GM18907 (cell line): Measurements from ENCODE around the gene INSRR.
A peak's percentile ranks its signal among the peaks of the same experiment; 100 is the strongest.

Experiments used
- ATAC-seq: cut with Tn5 transposase; IDR thresholded peaks from one replicate; pipeline ENCODE4 v1.9.1; 2021; ENCODE audit warnings: mild to moderate bottlenecking, moderate library complexity; ENCODE audit not compliant: unreplicated experiment

The INSRR gene

DNA sequence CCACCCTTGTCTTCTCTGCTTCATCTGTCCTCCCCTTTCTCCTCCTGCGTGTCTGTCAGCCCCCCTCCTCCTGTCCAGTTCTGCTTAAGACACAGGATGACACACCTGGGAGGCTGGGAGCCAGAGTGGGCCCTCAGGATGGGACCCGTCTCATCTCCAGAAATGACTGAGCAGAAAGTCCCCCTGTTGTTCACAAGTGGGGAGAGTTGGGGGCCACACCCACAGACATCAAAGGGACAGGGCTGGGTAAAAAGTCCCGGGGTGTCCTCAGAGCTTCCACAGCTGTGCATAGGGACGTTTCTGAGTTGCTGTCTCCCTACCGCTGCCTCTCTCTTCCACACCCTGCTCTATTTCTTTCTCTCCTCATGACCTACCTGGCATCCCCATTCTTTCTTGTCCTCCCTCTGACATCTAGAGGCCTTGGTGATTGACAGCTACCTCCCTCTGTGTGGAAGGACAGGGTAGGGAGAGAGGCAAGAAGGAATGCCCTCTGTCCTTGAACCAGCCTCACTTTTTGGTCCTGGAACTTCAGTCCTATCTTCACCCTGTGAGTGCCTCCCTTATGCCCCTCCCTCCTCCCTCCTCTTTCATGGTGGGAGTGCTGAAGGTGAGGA is 22.8 kb downstream of the INSRR start:
- ATAC-seq: no peak

DNA sequence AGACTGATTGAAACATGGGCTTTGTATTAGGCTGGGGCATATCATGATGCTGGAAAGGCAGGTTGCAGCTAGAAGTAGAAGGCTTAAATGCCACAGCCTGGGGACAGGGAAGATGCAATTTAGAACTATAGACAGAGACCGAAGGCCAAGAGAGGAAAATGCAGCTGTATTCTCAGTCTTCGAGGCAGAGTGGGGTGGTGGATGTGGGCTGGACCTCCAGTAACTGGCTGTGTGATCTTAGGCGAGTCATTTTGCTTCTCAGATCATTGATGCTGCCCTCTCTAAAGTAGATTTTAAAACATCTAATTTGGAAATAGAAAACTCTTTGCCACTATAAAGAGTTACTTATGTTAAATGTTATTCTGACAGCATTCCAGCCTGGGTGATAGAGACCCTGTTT is 24.6 kb downstream of the INSRR start:
- ATAC-seq: no peak

DNA sequence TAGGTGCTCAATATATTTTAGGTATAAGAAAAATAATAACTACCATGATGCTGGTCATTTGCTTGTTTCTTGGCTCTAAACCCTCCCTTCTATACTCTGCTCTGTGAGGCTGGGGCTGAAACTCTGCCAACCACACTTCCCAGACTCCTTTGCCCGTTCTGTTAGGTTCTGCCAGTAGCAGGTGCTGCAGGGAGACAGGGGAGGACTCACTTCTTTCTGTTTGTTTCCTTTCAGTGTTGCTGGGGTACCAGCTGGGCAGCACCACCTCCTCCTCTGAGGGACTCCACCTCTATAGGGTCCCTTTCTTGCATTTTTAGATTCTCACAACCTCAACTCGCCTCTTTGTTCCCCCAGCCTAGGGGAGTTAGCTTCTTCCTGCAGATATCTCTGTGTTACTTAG is 25.3 kb downstream of the INSRR start:
- no peak for ATAC-seq

DNA sequence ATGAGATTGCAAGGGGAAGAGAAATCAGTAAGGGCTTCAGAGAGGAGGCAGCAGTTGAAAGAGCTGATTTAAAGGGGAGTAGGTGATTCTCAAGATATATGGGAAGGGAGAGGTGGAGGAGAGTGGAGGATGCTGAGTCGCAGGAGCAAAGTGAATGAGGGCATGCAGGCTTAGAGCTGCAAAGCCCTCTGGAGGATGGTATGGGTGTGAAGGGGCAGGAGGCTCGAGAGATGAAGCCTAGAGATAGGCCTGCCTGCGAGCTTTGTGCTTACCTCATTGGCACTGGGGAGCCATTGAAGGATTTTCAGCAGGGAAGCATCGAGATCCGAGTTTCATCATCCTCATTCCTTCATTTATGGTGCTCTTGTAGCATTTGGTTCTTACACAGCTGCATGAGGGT is 26.5 kb downstream of the INSRR start:
- ATAC-seq: no peak

DNA sequence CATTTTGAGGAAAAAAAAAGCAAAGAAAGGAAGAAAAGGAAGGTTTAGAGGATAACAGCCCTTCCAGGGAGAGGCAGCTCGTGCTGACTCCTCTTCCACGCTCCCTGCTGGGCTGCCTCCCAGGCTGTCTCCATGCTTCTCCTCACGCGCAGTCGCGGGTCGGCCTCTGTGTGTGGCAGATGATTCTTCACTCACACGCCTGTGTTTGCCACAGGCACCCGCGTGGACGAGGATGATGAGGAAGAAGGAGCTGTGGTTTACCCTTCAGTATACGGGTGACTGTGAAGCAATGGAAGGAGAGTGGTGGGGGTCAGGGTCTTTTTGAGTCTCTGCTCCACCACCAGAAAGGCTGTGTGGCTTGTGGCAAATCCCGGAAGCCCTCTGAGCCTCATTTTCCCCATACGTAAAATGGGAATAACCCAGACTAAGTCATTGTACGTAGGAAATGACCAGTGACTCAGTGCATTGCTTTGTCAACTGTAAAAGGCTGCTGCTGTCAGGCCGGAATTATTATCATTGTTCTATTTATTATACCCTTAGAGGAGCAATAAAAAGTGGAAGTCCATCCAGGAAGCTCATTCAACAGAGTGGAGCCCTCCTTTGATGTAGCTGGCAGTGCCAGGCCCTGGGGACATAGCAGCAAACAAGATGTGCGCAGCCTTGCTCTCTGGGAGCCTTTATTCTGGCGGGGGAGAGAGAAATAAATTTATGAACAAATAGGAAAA is 30.4 kb downstream of the INSRR start:
- no peak for ATAC-seq

DNA sequence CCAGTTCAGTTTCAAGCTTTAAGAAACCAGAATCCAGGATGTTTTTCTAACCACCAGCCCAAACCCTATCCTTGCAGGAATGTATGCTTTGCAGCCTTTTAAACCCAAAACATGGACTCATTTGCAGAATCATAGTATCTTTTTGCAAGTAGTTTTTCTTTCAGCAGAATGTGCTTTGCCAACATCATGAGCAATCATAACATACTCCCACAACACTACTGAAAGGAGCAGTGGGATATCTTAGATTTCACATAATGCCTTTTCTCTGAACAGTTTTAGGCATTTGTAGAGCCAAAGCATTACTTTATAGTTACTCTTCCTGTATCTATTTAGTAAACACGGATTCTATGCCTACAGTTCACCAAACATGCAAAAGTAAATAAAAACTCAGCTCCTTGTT is 32.3 kb downstream of the INSRR start:
- ATAC-seq: no peak

DNA sequence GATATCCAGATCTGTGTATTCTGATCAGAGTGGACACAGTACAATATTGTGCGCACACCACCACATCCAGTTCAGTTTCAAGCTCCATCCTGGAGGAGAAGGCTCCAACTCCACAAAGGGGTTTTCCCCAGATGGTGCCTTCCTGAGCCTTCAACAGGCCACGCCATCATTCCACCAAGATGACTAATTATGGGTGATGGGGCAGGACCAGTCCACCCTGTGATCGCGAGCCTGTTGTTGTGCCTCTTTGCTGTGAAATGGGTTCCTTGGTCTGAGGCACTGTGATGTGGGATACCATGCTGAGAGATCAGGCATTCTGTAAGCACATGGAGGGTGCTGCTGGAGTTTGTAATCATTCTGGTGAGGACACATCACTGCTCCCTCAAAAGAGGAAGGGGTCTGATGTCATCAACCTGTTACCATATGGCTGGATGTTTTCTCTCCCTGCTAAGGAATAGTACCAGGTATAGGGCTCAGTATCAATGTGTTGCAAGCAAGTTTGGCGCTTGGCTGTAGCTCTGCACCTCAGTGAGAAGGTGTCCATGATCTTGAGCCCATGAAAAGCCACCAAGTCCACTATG is 35.6 kb downstream of the INSRR start:
- no peak for ATAC-seq

DNA sequence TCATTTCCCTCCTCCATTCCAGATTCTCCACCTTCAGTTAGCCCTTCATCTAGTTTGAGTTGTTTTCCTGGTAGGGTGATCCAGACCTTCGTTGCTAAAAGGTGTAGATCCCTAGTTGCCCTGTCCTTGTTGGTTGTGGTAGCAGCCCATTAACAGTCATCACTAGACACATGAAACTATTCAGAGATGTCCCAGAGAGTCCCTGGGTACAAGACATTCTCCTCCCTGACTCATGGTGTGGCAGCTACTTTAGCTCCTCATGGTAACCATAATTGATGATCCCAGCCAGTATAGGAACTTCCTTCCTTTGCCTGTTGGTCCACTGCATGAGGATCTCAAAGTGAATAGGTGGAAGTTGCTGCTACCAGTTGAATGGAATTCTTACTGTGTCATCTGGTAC is 36.2 kb downstream of the INSRR start:
- ATAC-seq: no peak

DNA sequence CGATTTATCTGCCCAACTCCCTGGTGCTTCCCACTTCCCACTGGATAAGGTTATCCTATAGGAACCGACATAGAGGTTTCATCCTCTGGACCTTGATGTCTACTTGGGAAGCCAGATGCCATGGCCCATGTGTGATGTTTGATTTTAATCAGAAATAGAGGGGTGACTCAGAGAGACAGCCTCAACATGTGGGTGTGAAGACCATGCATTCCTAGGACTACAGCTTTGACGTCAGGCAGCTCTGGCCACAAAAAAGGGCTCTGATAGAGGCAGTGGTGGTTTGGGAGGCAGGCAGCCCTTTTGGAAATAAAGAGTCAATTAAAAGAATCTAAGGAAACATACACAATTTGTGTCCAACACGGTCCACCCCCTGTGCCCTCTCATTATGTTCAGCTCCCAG is 37.1 kb downstream of the INSRR start:
- ATAC-seq: no peak

DNA sequence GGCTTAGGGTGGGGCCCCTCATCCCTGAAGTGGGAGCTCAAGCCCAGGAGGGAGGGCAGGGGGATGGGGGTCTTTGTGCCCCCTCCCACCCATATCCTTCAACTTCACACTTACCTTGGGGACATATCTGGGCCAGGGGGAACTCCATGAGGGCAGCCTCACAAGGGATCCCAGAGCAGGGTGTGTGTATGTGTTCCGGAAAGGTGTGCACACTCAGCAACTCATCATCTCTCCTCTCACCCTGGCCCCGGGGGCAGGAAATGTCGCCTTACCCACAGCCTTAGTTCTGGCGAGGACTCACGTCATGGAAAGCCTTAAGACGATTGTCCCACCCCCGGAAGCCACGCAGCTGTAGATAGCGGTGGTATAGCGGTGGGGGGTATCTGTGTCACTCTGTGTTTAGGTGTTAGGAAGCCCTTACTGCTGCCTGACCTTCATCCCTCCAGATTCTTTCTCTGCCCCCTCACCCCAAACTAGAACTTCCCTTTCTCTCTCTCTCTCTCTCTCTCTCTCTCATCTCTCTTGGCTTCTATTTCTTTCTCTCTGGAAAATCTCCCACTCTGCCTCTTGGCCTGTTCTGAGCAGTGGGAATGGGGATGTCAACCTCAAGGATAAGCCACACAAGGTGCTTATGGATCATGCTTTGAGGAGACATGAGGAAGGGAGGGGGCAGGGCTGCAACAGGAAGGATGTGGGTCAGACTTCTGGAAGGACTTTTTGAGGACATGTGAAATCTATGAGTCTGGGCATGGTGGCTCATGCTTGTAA is 42.2 kb downstream of the INSRR start, which contains the start of gene SH2D2A:
Gene SH2D2A (minus strand): TSS at position 288 of the 768 bp plus-strand sequence. CDS start 140 bp downstream, at position 148.
- peak; percentile 80 for ATAC-seq

DNA sequence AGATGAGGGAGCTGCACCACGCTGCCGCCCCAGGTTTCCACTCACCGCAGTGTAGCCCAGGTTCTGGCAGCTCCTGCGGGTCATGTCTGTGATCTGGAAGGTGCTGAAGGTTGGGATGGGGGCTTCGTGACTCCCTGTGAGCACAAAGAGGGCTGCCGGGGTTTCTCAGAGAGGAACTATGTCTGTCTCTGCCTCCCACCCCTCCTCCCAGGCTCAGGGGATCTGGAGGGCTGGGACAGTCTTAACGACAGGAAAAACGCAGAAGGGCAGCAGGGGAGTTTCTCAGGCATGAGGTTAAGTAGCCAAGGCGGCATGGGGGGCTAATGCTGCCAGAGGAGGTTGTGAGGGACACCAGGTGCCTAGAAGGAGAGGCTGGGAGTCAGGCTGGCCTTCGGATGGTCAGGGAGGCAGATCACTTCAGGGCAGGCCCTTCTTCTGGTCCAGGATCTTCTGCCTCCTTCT is 42.9 kb downstream of the INSRR start:
- ATAC-seq: no peak

DNA sequence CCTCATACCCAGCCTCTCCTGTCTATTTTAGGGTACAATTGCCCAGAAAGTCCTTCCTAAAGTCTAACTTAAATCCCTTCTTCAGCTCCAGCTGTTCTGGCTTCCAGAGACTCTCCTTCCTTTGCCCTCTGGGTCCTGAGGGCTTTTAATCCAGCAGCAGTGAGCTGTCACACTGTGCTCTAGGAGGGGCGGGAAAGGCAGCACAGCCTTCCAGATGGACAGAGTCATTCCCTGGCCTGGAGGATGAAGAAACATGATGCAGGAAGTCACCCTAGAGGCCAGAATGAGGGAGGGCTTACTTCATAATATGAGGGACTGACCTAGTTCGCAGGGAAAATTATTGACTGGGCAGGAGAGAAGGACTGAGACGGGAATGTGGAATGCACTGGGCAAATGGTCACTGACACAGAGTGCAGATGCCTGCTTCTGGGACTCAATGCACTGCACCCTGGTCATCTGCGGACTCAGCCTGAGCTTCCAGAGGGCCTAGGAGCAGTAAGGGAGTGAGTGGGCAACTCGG is 43.5 kb downstream of the INSRR start:
- ATAC-seq: no peak

DNA sequence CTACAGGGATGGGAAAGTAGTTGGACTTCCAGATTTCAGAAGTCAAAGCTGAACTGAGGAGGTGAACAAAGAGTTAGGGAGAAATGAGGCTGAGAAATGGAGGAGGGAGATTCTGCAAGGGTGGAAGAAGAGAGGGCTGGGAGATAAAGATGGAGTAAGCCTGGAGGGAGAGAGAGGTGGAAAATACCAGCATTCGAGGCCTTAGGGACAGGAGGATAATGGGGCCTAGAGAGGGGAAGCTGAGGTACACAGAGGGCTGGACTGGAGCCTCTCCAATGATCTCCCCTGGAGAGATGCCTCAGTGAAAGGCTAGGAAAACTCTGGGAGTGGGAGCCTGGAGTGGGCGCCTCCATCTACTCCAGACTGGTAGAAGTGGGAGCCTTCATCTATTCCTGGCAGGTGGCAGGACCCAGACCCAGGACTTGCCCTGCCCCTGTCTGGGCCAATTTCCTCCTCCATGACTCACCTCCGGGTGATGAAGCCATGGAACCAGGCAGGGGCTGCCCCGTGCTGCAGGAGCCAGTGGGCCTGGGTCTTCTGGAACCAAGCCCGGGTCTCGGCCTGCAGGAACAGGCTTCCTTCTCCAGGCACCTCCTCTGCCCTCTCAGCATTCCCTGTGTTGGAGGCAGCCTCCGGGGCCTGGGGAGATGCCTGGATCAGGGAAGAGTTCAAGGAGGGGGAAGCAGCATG is 44.2 kb downstream of the INSRR start:
- no peak for ATAC-seq

DNA sequence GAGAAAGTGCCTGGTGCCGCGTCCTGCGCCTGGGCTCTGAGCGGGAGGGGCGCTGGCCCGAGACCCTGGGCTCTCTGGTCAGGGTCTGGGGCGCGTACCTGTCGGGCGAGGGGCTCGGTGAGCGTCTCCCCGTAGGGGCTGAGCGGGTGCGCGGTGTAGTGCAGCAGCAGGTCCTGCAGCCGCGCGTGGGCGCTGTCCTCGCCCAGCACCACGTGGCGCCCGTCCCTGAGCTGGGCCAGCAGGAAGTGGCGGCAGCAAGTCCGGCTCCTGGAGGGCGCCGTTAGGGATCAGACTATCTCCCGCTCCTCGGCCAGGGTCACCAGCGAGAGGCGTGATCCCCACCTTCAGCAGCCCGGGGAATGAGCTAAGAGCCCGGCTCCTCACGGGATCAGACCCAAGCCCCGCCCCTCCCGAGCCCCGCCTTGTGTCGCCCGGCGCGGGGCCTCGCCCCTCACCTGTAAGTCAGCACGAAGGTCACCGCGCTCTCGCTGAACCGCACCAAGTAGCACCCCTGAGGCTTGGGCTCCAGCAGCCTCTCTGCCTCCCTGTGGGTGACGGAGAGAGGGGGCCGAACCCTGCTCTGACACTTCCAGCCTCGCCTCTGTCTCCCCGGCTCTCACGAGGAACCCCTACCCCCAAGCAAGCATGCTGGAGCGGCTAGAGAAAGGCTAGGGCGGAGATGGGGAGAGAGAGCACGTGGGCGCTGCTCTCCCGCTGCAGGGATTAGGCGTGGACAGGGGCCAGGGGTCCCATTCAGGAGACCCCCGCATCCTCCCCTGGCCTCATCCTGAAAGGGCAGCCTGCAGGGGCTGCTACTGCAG is 45.0 kb downstream of the INSRR start:
- no peak for ATAC-seq

DNA sequence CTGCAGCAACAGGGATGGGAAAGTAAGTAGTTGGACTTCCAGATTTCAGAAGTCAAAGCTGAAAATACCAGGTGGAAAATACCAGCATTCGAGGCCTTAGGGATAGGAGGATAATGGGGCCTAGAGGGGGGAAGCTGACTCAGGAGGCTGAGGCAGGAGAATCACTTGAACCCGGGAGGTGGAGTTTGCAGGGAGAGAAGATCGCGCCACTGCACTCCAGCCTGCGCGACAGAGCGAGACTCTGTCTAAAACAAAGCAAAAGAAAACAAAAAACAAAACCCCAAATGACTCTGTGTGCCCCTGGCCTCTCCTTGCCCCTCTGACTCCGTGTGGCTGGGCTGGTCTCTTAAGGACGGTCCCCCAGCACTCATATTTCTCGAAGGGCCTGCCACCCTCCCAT is 45.6 kb downstream of the INSRR start:
- ATAC-seq: no peak

DNA sequence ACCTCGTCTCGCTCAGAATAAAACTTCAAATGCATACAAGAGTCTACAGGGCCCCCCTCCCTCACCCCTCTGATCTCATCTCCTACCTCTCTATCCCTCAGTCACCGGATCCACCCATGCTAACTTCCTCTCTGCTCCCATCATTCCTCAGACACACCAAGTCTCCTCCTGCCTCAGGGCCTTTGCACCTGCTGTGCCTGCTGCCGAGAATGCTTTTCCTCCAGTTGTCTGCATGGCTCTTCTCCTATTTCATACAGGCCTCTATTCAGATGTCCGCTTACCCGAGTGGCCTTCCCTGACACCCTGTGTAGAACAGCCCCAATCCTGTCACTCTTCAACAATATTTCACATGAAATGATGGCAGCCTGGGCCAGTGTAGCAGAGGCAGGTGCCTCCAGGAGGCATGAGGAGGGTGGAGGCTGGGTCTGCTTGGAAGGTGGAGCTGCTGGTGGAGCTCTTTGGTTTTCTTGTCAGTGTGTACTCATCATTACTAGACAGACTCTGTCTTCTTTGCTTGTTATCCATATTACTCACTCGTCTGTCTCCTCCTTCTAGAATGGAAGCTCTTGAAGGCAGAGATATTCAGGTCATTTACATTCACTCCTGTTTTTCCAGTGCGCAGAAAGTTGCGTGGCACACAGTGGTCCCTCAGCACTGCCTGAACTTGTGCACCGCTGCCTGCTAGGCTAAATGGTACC is 46.5 kb downstream of the INSRR start:
- ATAC-seq: no peak

DNA sequence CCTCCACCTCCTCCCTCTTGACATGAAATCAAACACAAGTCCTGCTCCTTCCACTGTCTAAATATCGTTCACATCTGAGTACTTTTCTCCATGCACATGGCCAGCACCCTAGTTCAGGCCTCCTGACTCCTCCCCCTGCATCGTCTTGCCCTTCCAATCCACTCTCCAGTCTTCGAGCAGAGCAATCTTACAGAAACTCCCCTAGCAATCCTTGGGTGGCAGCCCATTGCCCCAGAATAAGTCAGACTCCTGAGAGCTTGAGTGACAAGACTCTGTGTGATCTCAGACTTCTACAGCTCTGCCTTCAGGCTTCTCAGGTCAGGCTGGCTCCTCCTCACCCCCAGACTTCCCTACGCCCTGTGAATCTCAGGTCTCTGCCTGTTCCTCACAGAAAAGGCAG is 47.7 kb downstream of the INSRR start:
- no peak for ATAC-seq

DNA sequence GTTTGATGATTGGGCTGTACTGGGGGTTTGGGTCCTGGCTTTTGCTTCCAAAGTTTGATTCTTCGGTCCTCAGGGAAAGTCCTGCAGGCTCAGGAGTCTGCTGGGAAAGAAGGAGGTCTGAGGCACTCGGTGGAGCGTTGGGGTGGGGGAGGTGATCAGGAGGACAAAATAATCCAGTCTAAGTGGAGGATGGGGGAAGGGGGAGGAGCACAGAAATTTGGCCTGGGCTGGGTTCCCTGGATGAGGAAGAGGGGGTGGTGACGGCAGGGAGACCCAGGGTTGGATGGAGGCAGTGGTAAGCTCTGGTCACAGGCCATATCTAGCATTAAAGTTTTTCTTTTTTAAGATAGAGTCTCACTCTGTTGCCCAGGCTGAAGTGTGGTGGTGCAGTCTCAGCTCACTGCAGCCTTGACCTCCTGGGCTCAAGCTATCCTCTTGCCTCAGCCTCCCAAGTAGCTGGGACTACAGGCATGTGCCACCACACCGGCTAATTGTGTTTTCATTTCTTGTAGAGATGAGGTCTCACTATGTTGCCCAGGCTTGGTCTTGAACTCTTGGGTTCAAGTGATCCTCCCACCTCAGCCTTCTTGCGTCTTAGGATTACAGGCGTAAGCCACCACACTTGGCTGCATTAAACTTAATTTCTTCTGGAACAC is 49.1 kb downstream of the INSRR start:
- no peak for ATAC-seq

DNA sequence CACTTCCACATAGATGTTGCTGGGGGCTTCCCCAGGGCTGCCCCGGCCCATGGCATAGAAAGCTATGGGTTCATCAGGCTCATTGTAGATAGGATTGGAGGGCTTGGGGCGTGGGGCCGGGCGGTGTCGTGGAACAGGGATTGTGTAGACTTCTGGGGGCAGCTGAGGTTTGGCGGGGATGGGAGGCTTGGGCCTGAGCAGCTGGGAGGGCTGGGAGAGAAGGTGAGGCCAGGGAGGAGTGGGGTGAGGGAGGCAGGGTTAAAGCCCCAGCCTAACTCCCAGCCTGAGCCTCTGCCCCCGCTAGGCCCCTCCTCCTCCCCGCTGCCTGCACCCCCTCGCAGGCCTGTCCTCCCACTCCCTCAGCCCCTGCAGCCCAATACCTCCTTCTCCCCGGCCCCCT is 49.6 kb downstream of the INSRR start:
- no peak for ATAC-seq
